Measurements from ENCODE around the gene POU4F2. TPM values are rescaled to one million over a fixed set of nuclear protein-coding genes. Genes with fewer than 3 reads are reported as not detected.
"Not testable (repeated sequence)": the region's sequence is repeated elsewhere in the genome, so short reads cannot be mapped to it uniquely, and the experiment has no call there.

POU4F2 gene
- total RNA-seq, 1 donor from 2014 or later = 1.8 TPM

- Mint-ChIP-seq H3K9me3 (ENCODE audit: unreplicated experiment) (peaks cover 5% of the 10 kb centered on the region), H3K27me3 (ENCODE audit: unreplicated experiment) (peaks cover 7% of the 10 kb centered on the region), H3K4me3 (ENCODE audit: unreplicated experiment) (peak overlapping the region; percentile 82), H3K27ac (ENCODE audit: unreplicated experiment) (peak overlapping the region; percentile 7), H3K4me1 (ENCODE audit: low read depth, unreplicated experiment) (peaks cover 24% of the 10 kb centered on the region), H3K36me3 (ENCODE audit: unreplicated experiment) (no peaks in the 10 kb centered on the region)
- peak; percentile 82 for DNase-seq
- no peak for TF ChIP-seq CTCF (IDR thresholded peaks at IDR 0.05; ENCODE audit: partially characterized antibody, unreplicated experiment)
Measured at GRCh38 chr4:146654687-146655520, 16.2 kb downstream of the POU4F2 start.

DNA sequence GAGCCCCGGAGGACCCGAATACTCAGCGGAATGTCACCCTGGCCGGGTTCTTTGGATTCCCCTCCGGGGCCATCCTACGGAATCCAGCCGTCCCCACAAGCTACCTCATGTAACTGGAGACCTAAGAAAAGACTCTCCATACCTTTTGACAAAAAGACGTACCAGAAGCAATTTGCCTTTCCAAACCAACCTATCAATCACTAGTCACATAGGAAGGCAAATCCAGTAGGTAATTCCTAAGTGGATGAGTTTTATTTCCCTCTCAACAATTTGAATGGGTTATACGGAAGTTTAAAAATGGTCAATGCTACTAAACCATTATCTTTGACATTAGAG is 16.8 kb downstream of the POU4F2 start:
- TF ChIP-seq CTCF (IDR thresholded peaks at IDR 0.05; ENCODE audit: partially characterized antibody, unreplicated experiment) = no peak
- H3K27ac Mint-ChIP-seq (ENCODE audit: unreplicated experiment) = no peak overlapping the region
- H3K36me3 Mint-ChIP-seq (ENCODE audit: unreplicated experiment) = no peaks in the 10 kb centered on the region
- H3K9me3 Mint-ChIP-seq (ENCODE audit: unreplicated experiment) = peaks cover 5% of the 10 kb centered on the region
- peaks cover 24% of the 10 kb centered on the region for H3K4me1 Mint-ChIP-seq (ENCODE audit: low read depth, unreplicated experiment)
- DNase-seq = no peak
- H3K27me3 Mint-ChIP-seq (ENCODE audit: unreplicated experiment) = peaks cover 6% of the 10 kb centered on the region
- H3K4me3 Mint-ChIP-seq (ENCODE audit: unreplicated experiment) = peak overlapping the region; percentile 81

DNA sequence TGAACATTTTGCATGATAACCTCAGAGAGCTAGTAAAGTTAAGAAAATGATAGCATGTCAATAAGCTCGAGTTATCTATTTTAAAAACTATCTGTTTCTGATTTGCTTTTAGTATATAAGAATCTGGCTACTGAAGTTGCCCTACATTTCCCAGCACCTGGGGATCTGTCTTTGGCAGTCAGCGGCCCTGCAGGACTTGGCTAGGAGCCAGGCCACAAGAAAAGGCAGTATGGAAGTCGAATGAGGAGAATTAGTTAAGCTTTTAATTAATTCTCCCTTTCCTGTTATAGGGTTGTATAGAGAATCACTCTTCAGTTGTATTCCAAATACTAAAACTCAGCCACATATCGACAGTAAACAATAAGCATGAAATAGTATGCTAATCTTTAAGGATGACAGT is 22.7 kb downstream of the POU4F2 start:
- no peak for TF ChIP-seq CTCF (IDR thresholded peaks at IDR 0.05; ENCODE audit: partially characterized antibody, unreplicated experiment)
- Mint-ChIP-seq H3K36me3 (ENCODE audit: unreplicated experiment) (no peaks in the 10 kb centered on the region), H3K9me3 (ENCODE audit: unreplicated experiment) (no peaks in the 10 kb centered on the region), H3K27me3 (ENCODE audit: unreplicated experiment) (peaks cover 2% of the 10 kb centered on the region), H3K27ac (ENCODE audit: unreplicated experiment) (no peak overlapping the region), H3K4me3 (ENCODE audit: unreplicated experiment) (no peak overlapping the region), H3K4me1 (ENCODE audit: low read depth, unreplicated experiment) (peaks cover 2% of the 10 kb centered on the region)
- no peak for DNase-seq

DNA sequence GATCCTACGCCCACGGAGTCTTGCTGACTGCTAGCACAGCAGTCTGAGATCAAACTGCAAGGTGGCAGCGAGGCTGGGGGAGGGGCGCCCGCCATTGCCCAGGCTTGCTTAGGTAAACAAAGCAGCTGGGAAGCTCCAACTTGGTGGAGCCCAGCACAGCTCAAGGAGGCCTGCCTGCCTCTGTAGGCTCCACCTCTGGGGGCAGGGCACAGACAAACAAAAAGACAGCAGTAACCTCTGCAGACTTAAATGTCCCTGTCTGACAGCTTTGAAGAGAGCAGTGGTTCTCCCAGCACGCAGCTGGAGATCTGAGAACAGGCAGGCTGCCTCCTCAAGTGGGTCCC is 25.2 kb downstream of the POU4F2 start:
- not testable (repeated sequence) for H3K27me3 Mint-ChIP-seq (ENCODE audit: unreplicated experiment); H3K4me1 Mint-ChIP-seq (ENCODE audit: low read depth, unreplicated experiment); H3K36me3 Mint-ChIP-seq (ENCODE audit: unreplicated experiment); DNase-seq; H3K4me3 Mint-ChIP-seq (ENCODE audit: unreplicated experiment); H3K27ac Mint-ChIP-seq (ENCODE audit: unreplicated experiment); H3K9me3 Mint-ChIP-seq (ENCODE audit: unreplicated experiment)

- Mint-ChIP-seq H3K4me1 (ENCODE audit: low read depth, unreplicated experiment) (no peaks in the 10 kb centered on the region), H3K36me3 (ENCODE audit: unreplicated experiment) (peaks cover 10% of the 10 kb centered on the region), H3K4me3 (ENCODE audit: unreplicated experiment) (no peak overlapping the region), H3K9me3 (ENCODE audit: unreplicated experiment) (no peaks in the 10 kb centered on the region), H3K27ac (ENCODE audit: unreplicated experiment) (no peak overlapping the region), H3K27me3 (ENCODE audit: unreplicated experiment) (peaks cover 4% of the 10 kb centered on the region)
- no peak for DNase-seq
- TF ChIP-seq CTCF (IDR thresholded peaks at IDR 0.05; ENCODE audit: partially characterized antibody, unreplicated experiment) = no peak
Measured at GRCh38 chr4:146674829-146675570, 36.3 kb downstream of the POU4F2 start.

Other genes starting within 250 kb of the POU4F2 start
- gene SLC10A7, start 117.0 kb upstream of the POU4F2 start, total RNA-seq (ENCODE audit: unreplicated experiment) = 13.5 TPM

Measured in glutamatergic neuron (in vitro differentiated cells).